ENCODE measurements around the gene DNAH10. TPM values are rescaled to one million over a fixed set of nuclear protein-coding genes. Genes with fewer than 3 reads are reported as not detected.

The DNAH10 gene
- total RNA-seq, 1 donor from 2014 or later: 0.16 TPM

DNA sequence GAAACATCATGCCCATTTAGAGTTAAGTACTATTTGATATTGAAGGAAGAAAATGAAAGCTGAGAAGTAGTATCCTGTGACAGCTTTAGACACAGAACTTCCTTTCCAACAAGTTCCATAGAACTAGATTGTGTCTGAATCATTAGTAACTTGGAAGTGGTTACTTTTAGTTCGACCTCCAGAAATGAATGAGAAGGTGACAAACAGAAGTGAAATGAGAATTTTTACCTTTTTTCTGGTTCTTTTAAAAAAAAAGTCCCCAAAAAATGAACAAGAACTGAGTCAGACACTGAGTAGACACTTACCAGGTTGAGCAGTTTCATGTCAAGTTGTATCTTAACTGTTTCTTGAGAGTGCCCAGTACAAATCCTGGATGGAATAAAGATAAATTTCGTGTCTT is 46.9 kb upstream of the DNAH10 start:
- Mint-ChIP-seq H3K4me1 (ENCODE audit: unreplicated experiment) (peaks cover 35% of the 10 kb centered on the region), H3K9me3 (ENCODE audit: unreplicated experiment) (no peaks in the 10 kb centered on the region), H3K4me3 (ENCODE audit: unreplicated experiment) (no peak overlapping the region), H3K36me3 (ENCODE audit: unreplicated experiment) (no peaks in the 10 kb centered on the region), H3K27ac (ENCODE audit: unreplicated experiment) (no peak overlapping the region), H3K27me3 (ENCODE audit: unreplicated experiment) (no peaks in the 10 kb centered on the region)
- DNase-seq (ENCODE audit: extremely low spot score, unreplicated experiment): no peak
- TF ChIP-seq, protein P1, sequence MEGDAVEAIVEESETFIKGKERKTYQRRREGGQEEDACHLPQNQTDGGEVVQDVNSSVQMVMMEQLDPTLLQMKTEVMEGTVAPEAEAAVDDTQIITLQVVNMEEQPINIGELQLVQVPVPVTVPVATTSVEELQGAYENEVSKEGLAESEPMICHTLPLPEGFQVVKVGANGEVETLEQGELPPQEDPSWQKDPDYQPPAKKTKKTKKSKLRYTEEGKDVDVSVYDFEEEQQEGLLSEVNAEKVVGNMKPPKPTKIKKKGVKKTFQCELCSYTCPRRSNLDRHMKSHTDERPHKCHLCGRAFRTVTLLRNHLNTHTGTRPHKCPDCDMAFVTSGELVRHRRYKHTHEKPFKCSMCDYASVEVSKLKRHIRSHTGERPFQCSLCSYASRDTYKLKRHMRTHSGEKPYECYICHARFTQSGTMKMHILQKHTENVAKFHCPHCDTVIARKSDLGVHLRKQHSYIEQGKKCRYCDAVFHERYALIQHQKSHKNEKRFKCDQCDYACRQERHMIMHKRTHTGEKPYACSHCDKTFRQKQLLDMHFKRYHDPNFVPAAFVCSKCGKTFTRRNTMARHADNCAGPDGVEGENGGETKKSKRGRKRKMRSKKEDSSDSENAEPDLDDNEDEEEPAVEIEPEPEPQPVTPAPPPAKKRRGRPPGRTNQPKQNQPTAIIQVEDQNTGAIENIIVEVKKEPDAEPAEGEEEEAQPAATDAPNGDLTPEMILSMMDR (IDR thresholded peaks at IDR 0.05): no peak

DNA sequence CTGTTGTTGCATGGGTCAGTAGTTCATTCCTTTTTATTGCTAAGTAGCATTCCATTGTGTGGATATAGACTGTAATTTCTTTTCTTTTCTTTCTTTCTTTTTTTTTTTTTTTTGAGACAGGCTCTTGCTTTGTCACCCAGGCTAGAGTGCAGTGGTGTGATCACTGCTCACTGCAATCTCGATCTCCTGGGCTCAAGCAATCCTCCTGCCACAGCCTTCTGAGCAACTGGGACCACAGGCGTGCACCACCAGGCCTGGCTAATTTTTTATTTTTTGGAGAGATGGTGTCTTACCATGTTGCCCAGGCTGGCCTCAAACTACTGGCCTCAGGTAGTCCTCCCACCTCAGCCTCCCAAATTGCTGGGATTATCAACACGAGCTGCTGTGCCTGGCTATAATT is 44.8 kb upstream of the DNAH10 start:
- Mint-ChIP-seq H3K9me3 (ENCODE audit: unreplicated experiment) (no peaks in the 10 kb centered on the region), H3K36me3 (ENCODE audit: unreplicated experiment) (peaks cover 3% of the 10 kb centered on the region), H3K4me1 (ENCODE audit: unreplicated experiment) (peaks cover 24% of the 10 kb centered on the region), H3K27me3 (ENCODE audit: unreplicated experiment) (no peaks in the 10 kb centered on the region), H3K27ac (ENCODE audit: unreplicated experiment) (no peak overlapping the region), H3K4me3 (ENCODE audit: unreplicated experiment) (no peak overlapping the region)
- no peak for DNase-seq (ENCODE audit: extremely low spot score, unreplicated experiment)
- TF ChIP-seq, protein P1 (IDR thresholded peaks at IDR 0.05): no peak

DNA sequence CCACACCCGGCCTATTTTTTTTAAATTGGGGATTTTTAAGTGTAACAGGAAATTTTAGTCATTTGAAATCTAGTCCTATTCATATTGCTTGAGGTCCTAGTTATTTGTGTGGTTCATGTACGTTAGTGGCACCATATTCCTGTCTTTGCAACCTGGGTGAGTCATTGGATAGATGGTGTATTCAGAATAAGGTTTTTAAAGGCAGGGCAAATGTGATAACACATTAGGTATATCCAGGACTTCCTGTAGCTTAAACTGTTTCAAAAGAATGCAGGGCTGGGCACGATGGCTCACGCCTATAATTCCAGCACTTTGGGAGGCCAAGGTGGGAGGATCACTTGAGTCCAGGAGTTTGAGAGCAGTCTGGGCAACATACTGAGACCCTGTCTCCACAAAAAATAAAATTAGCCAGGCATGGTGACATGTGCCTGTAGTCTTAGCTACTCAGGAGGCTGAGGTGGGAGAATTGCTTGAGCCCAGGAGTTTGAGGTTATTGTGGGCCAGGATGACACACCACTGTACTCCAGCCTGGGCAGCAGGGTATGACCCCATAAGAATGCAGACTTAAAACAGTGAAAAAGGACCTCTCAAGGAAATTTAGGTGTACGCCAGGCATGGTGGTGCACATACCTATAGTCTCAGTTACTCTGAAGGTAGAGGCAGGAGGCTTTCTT is 41.8 kb upstream of the DNAH10 start:
- no peak for DNase-seq (ENCODE audit: extremely low spot score, unreplicated experiment)
- TF ChIP-seq, protein P1 (IDR thresholded peaks at IDR 0.05): no peak
- Mint-ChIP-seq H3K4me1 (ENCODE audit: unreplicated experiment) (peaks cover 4% of the 10 kb centered on the region), H3K27me3 (ENCODE audit: unreplicated experiment) (no peaks in the 10 kb centered on the region), H3K27ac (ENCODE audit: unreplicated experiment) (no peak overlapping the region), H3K36me3 (ENCODE audit: unreplicated experiment) (peaks cover 7% of the 10 kb centered on the region), H3K4me3 (ENCODE audit: unreplicated experiment) (no peak overlapping the region), H3K9me3 (ENCODE audit: unreplicated experiment) (no peaks in the 10 kb centered on the region)

DNA sequence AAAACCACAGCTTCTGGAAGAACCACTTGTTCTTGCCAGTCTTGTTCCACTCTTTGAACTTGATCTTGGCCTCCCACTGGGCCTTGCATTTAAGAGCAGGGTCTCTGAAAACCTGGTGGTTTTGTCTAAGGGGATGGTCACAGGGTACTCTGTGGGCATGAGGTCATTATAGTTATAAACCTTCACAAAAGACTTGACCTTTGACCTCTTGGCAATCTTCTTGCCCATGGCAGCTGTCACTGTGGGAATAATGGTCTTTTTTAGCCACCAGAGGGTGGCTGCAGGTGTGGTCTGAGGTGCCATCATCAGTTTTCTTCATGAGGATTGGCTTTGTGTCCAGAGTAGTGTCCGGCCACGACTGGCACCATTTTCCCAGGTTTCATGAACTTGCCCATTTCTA is 40.9 kb upstream of the DNAH10 start:
- no peak for DNase-seq (ENCODE audit: extremely low spot score, unreplicated experiment)
- Mint-ChIP-seq H3K4me3 (ENCODE audit: unreplicated experiment) (no peak overlapping the region), H3K9me3 (ENCODE audit: unreplicated experiment) (no peaks in the 10 kb centered on the region), H3K4me1 (ENCODE audit: unreplicated experiment) (peaks cover 2% of the 10 kb centered on the region), H3K27ac (ENCODE audit: unreplicated experiment) (no peak overlapping the region), H3K27me3 (ENCODE audit: unreplicated experiment) (no peaks in the 10 kb centered on the region), H3K36me3 (ENCODE audit: unreplicated experiment) (peaks cover 7% of the 10 kb centered on the region)
- TF ChIP-seq, protein P1 (IDR thresholded peaks at IDR 0.05): no peak

DNA sequence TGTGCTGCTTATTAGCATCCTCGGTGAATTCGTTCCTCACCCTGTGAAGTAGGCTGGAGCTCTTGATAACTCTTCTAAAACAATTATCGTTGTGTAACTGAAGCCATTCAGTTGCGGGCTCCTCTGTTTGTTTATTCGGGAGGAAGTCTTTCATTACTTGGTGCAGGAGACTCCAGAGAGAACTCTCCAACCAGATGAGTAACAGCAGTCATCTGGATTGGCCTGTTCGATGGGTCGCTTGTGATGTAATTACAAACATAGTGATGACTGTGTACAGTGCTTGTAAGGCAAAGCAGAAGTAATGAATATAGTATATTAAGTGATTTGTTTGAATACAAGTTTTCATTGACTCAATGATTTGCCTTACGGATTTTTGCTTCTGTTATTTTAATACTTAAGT is 39.1 kb upstream of the DNAH10 start:
- peaks cover 20% of the 10 kb centered on the region for H3K36me3 Mint-ChIP-seq (ENCODE audit: unreplicated experiment)
- TF ChIP-seq, protein P1 (IDR thresholded peaks at IDR 0.05): no peak
- no peaks in the 10 kb centered on the region for H3K27me3 Mint-ChIP-seq (ENCODE audit: unreplicated experiment)
- H3K4me1 Mint-ChIP-seq (ENCODE audit: unreplicated experiment): no peaks in the 10 kb centered on the region
- H3K9me3 Mint-ChIP-seq (ENCODE audit: unreplicated experiment): no peaks in the 10 kb centered on the region
- no peak for DNase-seq (ENCODE audit: extremely low spot score, unreplicated experiment)
- no peak overlapping the region for H3K4me3 Mint-ChIP-seq (ENCODE audit: unreplicated experiment)
- no peak overlapping the region for H3K27ac Mint-ChIP-seq (ENCODE audit: unreplicated experiment)

Data from osteocyte (in vitro differentiated cells).